Endometrial microvascular endothelial cells (primary cell): ENCODE results near the gene PRMT2. TPM values are rescaled to one million over a fixed set of nuclear protein-coding genes. Genes with fewer than 3 reads are reported as not detected.

Source experiments
- in situ Hi-C: cut with HindIII; loops from 2 replicates; pipeline ENCODE4 v1.10.0; 2017; ENCODE audit warnings: low sequenced_read_pairs, low pct_unique_long_range_greater_than_20kb; ENCODE audit errors: inconsistent ontology term
- total RNA-seq: library from RNA; depleted of rRNA; stranded (reverse); fragments of >200 nt; gene quantifications from one replicate; pipeline ENCODE4 v1.2.3, GENCODE V29; 2015; ENCODE audit errors: inconsistent ontology term

Gene PRMT2
- 169 TPM for total RNA-seq

DNA sequence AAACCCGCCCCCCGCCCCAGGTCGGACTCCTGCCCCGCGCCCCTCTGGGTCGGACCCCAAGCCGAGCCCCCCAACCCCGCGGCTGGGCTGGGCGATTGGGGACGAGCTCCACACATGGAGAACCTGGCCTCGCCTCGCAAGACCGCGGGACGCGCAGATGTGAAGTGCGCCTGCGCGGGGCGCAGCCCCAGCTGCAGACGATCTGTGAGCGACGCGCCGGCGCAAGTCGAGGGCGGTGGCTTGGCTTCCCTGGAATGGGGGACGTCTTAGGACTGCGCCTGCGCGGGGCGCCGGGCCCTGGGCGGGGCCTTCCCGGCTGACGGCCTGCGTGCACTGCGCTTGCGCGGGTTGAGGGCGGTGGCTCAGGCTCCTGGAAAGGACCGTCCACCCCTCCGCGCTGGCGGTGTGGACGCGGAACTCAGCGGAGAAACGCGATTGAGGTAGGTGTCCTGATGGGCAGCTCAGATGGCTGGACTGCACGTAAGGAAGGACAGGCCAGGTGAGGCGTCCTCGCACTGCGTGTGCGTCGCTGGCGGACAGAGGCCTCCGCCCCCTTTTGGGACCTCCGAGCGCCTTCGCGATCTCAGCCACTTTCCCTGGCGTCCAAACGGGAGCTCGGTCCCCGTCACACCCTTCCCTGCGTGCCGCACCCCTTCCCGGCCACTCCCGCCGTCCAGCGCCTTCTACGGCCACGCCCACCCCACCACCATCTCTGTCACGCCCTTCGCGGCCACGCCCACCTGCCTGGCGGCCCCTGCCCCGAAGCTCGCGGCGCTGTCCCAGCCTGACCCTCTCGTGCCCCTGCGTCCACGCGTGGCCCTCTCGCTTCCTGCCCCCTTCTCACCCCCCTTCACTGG is at the start of gene PRMT2:
Gene PRMT2 (plus strand): TSS at position 351 of the 857 bp plus-strand sequence. CDS start 1,278 bp downstream, outside the sequence.
- in situ Hi-C loops, result no loop called here

DNA sequence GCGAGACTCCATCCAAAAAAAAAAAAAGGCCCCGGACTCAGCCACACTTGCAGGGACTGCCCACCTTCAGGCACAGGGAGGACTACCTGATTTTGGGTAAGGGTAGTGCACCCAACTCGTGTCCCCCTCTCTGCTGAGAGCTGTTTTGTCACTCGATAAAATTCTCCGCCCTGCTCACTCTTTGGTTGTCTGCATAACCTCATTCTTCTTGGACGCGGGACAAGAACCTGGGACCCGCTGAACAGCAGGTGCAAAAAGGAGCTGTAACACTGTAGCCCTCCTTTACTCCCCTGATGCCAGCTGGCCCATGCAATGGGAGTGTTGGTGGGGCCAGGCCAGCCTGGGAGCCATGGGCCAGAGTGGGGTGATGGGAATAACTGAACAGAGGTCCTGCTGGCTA is 41.2 kb upstream of the PRMT2 start:
- in situ Hi-C loops, result no loop called here

DNA sequence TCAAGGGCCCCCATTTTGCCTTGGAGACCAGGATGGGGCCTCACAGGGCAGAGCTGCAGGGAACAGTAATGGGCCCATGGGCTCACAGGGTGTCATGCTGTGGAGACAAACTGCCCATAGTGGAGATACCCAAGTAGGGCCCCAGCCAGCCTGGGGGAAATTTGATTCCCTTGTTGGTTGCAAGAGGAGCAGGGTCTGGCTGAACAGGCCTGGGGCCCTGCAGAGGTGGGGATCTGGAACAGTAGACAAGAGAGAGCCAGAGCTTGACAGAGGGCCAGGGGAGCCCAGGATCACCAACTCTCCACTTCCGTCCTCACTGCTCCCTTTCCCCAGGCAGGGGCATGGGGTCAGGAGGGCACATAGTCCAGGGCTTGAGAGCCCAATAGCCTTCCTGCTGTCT is 39.3 kb upstream of the PRMT2 start:
- in situ Hi-C loops, result no loop called here

DNA sequence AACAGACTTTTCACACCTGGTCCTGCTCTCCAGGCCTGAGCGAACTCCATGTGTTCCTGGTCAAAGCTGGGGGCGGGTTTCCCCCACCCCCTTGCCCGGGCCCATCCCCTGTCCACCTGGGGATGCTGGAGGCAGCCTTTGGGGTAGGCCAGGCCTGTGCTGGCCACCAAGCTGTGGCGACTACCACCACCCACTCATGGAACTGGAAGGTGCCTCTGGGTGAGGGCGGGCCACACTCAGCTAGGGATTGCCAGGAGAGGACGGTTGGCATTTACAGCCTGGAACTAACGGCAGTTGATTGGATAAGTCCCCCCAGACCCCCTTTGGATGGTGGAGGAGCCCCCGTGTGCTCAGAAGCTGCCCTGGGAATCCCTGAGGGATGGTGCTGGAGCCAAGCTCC is 38.4 kb upstream of the PRMT2 start:
- in situ Hi-C loops, result no loop called here

DNA sequence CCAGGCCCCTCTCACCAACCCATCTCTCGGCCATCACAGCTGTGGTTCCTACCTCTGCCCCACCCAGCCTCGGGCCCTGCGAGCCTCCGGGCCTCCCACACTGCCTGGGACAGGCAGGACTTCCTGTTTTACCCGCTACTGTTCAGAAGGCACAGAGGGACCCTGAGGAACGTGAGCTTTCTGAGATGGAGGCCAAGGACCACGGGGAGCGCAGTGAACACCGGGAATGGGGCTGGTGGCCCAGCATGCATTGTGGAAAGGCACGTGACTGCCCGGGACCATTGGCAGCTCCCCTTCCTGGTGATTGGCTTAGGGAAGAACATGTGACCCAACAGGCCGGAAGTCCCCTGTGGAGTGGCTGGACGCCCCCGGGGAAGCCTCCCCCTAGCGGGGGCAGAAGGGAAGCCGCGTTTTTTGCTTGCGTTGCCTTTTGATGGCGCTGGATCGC is 37.6 kb upstream of the PRMT2 start:
- in situ Hi-C loops, result no loop called here

DNA sequence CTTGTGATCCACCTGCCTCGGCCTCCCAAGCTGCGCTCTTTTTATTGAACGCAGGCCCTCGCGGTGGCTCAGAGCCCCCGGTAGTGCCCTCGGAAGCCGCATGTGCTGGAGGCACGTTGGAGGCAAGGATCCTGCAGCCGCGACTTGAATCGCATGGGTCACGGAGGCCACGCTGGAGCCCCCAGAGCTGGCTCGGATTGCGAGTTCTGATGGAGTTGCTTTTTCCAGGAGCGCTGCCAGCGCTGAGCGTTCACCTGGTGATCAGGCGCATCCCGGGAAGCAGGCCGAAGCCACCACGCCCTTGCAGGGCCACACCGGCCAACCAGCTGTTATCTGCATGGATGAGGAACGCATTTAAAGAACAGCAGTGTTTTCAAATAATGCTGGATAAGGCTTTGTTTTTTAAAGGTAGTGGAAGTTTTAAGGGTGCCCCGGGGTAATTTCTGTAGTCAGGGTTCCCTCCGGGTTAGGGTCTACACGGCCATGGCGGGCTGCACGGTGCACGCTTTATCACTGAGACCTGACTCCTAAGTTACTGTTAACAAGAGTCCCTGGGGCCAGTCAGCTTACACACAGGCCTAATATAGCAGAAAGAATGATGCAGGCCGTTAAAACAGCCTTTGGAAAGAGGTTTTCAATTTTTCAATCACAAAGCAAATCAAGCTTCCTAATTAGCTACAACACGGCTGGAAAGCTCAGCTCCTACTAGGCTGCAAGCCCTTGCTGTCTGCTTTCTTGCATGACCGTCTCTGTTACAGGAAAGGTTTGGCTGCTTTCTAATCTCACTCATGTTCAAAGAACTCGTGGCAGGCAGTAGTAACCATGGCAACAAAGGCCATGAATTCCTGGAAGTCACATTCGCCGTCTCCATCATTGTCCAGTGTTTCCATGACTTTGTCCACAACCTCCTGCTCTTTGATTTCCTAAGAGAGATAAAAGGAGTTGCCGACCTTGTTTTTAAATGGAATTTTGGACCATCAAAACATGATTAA is 36.6 kb upstream of the PRMT2 start:
- in situ Hi-C loops, result no loop called here

DNA sequence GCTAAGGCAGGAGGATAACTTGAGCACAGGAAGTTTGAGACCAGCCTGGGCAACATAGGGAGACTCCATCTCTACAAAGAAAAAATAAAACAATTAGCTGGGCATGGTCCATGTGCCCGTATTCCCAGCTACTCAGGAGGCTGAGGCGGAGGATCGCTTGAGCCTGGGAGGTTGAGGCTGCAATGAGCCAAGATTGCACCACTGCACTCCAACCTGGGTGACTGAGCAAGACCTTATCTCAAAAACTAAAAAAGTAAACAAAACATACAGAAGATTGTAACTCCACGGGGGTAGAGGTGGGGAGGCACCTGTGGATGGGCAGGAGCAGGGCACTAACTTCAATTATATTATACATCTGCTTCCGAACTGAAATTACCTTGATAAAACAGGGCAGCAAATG is 35.2 kb upstream of the PRMT2 start:
- in situ Hi-C loops, result no loop called here

DNA sequence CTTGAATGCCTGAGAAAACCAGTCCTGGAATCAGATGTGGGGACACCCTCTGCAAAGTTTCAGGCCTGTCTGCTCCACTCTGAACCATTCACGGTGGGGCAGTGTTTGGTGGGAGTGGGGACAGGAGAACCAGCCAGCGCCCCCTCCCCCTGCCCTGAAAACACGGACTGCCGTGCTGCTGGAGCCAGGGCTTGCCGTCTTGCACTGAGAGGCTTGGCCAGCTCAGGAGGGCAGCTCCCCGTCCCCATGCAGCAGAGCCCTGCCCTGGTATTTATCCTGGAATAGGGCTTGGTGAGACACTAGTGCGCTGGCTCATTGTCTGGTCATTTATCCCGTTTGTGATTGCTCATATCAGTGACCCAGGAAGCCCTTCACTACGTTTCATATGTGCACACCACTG is 34.5 kb upstream of the PRMT2 start:
- in situ Hi-C loops, result no loop called here

DNA sequence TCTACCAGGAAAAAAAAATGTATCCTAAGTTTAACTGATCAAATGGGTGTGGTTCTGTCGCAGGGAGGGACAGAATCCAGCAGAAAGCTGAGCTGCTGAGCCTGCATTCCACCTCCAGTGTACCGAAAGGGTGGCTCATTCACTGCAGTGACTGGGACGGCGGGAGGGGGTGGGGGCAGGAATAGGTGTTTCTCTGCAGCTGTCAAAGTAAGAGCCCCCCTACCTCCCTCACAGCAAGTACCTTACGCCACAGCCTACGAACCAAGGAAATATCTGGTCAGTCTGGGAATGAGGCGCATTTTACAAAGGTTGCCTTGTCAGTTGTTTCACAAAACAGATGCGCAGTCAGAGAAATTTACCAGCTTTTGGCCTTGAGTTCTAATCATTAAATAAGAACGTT is 32.2 kb upstream of the PRMT2 start:
- in situ Hi-C loops, result no loop called here

DNA sequence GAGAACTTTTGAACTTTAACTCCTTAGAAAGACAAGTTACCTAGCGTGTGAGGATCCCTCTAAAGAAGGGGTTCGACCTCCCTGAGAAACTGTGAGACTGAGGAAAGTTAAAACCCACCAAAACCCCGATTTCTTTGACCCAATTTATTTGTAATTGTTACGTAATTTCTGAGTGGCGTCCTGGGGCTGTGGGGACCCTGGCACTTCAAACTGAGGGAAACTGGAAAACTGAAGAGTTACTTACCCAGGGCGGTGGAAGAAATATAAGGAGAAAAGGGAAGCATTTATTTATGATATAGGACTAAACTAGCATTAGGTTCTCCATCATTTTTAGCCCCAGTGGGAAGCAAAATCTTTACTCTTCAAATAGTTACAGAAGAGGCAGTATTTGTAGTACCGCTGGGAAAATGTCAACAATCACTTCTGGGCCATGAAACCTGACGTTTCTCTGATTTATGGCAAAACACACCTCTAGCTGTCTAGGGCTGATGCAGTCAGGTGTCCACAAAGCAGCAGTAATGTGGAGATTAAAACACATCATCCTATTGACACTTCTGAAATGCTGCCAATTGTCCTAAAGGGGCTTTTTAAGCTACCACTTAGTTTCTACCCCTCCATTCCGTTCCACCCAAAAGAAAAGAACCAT is 31.0 kb upstream of the PRMT2 start:
- in situ Hi-C loops, result no loop called here

DNA sequence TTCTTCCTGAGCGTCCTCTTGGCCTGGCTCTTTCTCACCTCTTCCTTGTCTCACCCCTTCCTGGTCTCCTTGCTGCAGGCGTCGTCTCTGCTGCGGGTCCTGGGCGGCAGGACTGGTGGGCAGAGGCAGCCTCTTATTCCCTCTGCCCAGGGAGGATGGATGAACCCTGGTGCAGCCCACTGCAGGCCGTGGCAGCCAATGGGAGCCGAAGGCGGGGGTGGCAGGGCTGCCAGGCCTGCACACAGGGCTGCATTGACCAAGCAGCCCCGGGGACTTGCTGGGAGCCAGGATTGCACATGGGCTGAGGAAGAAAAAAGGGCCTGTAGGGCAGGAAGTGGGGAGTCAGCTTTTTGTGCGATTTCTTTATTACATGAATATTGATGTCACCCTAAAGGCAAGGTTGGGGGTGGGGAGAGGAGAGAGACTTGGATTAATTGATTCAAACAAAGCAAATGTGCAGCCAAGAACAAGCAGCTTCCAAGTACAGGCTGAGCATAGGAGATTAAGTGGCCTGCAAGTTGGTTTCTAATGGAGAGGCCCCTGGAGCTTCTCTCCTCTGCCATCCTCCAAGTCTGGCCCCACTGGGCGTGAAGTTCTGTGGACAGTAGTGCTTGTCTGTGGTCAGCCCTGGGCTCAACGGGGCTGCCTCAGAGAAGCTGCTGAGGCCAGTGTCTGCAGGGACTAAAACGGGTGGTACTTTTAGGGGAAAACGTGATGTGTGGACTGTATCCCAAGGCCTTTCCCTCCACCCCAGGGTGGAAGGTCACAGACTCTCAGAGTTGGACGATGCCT is 30.3 kb upstream of the PRMT2 start, which contains the start of gene S100B:
Gene S100B (minus strand): TSS at position 108 of the 792 bp plus-strand sequence. CDS start 2,667 bp downstream, outside the sequence.
- in situ Hi-C loops, result no loop called here

DNA sequence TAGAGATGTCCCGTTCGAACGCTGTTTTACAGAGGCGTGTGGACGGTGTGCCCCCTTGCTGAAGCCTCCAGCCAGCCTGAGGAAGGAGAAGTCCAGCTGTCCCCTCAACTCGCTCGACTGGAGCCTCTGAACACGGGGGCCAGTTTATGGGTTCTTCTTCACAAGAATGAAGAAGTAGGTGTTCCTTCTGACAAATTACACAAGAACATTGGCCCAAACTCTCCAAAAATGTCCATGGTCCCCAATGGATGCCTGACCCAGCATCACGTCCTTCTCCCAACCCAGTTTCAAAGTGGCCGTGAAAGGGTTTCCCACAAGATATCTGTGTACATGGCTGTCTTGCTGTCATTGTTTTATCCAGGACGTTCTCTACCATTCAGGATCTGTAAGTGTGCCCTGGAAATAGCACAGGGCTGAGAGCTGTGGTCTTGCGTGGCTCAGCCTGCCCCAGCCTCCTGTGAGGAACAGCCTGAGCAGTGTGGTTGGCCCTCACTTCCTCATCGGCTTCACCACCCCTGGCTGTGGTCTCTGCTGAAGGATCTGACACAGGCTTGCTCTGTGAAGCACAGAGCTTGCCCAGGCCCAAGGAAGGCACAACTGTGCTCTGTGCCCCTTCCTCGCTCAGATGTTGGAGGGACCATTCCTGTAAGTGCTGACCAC is 29.6 kb upstream of the PRMT2 start:
- in situ Hi-C loops, result no loop called here

DNA sequence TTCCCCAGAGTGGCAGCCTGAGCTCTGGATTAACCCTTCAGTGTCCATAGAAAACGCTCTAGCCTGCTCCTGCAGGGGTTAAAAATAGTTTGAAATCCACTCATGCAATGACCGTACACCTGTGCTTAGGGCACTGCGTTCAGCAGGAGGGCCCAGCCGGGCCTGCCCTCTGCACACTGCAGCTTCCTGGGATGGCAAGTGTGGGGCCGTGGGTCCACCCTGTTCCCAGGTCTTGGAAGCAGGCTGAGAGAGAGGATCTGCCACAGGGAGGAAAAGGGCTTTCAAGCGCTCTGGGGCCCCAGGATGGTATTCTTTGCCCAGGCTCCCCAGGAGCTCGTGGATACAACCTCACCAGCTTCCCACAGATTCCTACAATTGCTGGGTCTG is 29.1 kb upstream of the PRMT2 start:
- in situ Hi-C loops, result no loop called here

DNA sequence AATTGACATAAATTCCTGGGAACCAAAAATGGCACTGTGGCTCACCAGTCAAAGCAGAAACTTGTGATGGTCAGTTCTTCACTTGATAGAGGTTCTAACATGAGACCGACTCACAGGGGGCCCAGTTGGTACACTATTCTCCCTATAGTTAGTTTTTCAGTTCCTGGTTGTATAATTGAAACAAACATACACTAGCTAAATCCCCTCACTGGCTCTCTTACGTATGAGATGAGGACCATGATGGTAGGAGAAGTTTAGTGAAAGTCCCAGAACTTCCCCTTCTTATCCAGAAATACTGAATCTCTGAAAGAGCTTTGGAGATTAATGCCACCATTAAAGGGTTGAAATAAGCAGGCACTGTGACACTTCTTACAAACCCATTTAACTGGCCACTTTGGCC is 27.8 kb upstream of the PRMT2 start:
- in situ Hi-C loops, result no loop called here

DNA sequence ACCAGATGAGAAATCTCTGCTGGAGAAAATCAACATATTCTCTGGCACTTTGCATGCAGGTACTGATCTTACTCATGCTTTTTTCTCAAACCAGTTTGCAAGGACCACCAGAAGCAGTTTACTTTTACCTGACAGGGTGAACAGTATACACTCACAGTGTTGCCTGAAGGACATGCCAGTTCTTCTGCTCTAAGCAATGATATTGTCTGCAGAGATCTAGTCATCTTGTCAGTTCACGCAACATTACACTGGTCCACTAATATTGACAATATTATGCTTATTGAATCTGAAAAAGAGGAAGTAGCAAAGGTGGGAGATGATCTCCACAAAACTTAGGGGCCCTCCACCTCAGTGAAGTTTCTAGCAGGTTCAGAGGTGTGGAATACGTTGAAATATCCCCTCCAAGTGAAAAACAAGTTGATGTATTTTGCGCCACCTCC is 26.8 kb upstream of the PRMT2 start:
- in situ Hi-C loops, result no loop called here

DNA sequence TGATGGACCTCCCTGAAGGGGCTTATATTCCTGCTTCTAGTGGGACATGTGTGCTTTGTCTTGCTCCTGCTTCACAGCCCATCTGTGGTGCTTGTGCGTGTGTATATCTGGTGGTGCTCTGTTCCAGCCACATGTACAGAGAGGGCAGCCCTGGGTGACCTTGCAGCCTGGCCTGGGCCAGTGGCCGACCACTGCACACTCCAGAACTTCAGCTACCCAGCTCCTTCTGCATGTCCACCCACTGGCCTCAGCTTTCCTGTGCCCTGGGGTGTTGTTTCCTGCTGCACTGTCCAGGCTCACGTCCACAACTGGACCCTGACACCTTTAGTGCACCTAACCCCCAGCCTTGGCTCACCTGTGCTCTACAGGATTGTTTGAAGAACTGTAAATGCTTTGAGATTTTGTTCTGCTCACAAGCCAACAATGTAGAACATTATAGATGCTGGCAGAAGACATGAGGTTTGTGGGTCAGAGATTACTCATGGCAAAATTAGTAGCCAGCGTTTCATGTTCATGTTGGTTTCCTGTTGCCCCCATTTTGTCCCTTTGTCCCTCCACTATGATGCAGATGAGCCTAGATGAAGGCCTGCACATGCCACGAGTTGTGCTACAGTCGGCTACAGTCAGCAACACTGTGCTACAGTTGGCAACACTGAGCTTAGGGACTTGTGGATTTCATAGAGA is 25.3 kb upstream of the PRMT2 start:
- in situ Hi-C loops, result no loop called here

DNA sequence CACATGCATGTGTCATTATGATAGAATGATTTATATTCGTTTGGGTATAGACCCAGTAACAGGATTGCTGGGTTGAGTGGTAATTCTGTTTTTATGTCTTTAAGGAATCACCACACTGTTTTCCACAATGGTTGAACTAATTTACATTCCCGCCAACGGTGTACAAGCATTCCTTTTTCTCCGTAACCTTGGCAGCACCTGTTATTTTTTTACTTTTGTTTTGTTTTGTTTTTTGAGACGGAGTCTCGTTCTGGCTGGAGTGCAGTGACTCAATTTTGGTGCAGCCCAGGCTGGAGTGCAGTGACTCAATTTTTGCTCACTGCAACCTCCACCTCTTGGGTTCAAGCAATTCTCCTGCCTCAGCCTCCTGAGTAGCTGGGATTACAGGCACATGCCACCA is 22.1 kb upstream of the PRMT2 start:
- in situ Hi-C loops, result no loop called here
